ENCODE data around the gene ART4.

- TF ChIP-seq CTCF (IDR thresholded peaks at IDR 0.05): no peak
- no peak for TF ChIP-seq POLR2AphosphoS5 (IDR thresholded peaks at IDR 0.05; ENCODE audit: low read depth, low read length)
- TF ChIP-seq SIN3A (IDR thresholded peaks at IDR 0.05; ENCODE audit: borderline replicate concordance, insufficient read depth, low read depth, low read length): no peak
- TF ChIP-seq REST (IDR thresholded peaks at IDR 0.05; ENCODE audit: insufficient read depth in 1 of 2, low read depth in 2 of 2, low read length in 1 of 2): no peak
- no peak for TF ChIP-seq TCF7L2 (IDR thresholded peaks at IDR 0.05; ENCODE audit: low read depth, low read length)
These were observed 27.9 kb upstream of the ART4 start for GRCh38 chr12:14871247-14871646.

Data from Panc1 (cell line).